HG03159 (cell line): ENCODE data around the gene UBE2G1.
"Not testable (repeated sequence)": the region's sequence is repeated elsewhere in the genome, so short reads cannot be mapped to it uniquely, and the experiment has no call there.

Source experiments
- ATAC-seq: cut with Tn5 transposase; IDR thresholded peaks from one replicate; pipeline ENCODE4 v1.9.1; 2021; ENCODE audit warnings: mild to moderate bottlenecking, moderate library complexity; ENCODE audit not compliant: unreplicated experiment

Gene UBE2G1, protein sequence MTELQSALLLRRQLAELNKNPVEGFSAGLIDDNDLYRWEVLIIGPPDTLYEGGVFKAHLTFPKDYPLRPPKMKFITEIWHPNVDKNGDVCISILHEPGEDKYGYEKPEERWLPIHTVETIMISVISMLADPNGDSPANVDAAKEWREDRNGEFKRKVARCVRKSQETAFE

DNA sequence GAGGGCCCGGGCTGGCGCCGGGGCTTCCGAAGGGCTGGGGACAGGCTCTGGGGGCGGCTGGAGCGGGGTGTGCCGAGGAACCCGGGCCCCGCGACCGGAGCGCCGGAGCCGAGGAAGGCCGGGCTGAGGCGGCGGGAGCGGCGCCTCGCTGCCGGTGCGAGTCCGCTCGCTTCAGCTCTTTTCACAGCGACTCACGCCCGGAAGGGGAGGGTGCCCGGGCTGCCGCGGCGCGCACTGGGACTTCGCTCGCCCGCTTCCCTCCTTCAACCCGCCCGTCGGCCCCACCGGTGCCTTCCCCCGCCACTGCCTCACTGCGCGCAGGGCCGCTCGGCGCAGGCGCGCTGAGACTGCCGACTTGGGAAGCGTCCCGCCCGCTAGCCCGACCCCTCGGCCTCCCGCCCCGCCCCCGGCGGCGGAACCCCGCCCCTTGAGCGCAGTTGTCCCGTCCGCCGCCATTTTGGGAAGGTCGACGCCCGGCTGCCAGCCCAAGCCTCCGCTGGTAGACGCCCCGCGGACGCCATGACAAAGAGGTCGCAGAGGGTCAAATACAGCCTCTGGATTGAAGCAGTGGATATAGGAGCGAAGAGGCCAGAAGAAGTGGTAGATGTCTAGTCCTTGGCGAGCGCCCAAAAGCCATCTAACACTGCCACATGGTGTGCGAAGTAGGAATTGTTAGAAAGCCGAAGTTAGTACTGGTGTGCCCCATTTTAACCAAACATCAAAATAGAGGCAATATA is at the start of gene UBE2G1:
Gene UBE2G1, minus strand, starts transcription at position 349 of the 737 bp plus-strand sequence. CDS start 359 bp downstream, outside the sequence.
- peak; percentile 73 for ATAC-seq

DNA sequence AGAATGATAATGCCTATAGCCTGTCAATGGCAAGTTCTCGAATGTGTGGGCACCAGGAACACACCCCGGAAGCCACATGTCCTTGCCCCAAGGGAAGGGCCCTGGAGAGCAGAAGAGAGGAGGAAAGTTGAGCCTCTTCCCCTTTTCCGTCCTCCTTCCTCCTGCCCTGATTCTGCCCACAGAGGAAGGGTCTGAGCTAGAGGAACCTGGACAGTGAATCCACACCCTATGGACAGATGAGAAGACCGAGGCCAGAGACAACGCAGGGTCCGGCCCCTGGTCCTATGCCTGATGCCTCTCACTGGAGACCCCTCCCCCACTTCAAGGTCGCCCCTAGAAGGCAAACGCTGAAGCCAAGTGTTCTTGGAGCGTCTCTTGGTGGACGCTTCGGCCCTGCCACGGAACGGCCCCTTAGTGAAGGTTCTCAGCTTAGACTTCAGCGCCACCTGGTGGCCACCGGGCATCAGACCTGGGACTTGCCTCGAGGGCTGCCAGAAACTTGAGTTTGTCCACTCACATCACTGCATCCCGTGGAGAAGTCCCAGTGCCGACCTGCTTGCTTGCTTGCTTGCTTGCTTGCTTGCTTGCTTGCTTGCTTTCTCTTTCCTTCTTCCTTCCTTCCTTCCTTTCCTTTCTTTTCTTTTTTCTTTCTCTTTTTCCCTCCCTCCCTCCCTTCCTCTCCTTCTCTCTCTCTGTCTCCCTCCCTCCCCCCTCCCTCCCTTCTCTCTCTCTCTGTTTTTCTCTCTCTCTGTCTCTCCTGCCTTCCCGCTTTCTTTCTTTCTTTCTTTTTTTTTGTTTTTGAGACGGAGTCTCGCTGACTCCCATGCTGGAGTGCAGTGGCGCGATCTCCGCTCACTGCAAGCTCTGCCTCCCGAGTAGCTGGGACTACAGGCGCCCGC is 46.7 kb upstream of the UBE2G1 start:
- ATAC-seq, result peak; percentile 53

DNA sequence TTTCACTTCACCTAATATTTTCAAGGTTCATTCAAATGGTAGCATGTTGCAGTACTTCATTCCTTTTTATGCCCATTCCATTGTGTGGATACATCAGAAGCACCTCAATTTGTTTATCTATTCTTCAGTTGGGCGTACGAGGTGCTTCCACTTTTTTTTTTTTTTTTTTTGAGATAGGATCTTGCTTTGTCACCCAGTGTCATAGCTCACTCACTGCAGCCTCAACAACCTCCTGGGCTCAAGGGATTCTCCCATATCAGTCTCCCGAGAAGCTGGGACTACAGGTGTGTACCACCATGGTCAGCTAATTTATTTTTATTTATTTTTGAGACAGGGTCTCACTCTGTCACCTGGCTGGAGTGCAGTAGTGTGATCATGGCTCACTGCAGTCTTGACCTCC is 44.7 kb upstream of the UBE2G1 start:
- ATAC-seq, result no peak

DNA sequence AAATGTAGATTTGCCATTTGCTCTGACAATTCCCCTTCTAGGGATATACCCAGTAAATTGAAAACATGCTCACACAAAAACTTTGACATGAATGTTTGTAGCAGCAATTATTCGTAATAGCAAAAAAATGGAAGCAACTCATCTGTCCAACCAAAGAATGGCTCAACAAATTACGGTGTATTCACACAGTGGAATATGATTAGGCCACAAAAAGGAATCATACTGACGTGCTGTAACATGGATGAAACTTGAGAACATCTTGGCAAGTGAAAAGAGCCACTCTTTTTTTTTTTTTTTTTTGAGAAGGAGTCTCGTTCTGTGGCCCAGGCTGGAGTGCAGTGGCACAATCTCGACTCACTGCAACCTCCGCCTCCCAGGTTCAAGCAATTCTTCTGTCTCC is 43.2 kb upstream of the UBE2G1 start:
- no peak for ATAC-seq

DNA sequence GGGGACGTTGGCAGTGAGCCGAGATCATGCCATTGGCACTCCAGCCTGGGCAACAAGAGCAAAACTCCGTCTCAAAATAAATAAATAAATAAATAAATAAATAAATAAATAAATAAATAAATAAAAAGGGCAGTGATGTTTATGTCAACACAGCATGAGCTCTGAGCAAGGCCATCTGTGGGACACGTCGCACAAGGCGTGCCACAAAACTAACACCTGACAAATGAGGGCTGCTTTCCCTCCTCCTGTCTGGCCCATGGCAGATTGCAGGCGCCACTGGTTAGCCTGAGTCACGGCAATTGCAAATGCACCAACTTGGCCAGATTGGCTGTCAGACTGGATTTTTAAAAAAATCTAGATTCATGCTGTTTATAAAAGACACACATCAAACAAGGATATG is 41.4 kb upstream of the UBE2G1 start:
- no peak for ATAC-seq

DNA sequence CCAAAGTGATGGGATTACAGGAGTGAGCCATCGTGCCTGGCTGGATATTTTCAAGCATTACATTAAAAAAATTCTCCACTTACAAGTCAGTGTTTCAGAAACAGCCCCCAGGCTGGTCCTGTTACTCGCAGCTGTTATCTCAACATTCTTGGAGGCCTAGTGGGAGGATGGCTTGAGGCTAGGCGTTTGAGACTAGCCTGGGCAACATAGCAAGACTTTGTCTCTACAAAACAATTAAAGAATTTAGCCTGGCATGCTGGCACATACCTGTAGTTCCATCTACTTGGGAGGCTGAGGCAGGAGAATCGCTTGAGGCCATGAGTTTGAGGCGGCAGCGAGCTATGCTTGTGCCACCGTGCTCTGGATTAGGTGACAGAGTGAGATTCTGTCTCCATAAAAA is 40.7 kb upstream of the UBE2G1 start:
- ATAC-seq, result no peak

DNA sequence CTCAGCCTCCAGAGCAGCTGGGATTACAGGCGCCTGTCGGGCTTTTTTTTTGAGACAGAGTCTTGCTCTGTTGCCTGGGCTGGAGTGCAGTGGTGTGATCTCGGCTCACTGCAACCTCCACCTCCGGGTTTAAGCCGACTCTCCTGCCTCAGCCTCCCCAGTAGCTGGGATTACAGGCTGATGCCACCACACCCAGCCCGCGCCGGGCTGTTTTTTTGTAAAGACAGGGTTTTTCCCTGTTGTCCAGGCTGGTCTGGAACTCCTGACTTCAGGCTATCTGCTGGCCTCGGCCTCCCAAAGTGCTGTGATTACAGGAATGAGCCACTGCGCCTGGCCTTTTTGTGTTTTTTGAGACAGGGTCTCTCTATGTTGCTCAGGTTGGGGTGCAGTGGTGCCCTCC is 39.9 kb upstream of the UBE2G1 start:
- ATAC-seq, result no peak

DNA sequence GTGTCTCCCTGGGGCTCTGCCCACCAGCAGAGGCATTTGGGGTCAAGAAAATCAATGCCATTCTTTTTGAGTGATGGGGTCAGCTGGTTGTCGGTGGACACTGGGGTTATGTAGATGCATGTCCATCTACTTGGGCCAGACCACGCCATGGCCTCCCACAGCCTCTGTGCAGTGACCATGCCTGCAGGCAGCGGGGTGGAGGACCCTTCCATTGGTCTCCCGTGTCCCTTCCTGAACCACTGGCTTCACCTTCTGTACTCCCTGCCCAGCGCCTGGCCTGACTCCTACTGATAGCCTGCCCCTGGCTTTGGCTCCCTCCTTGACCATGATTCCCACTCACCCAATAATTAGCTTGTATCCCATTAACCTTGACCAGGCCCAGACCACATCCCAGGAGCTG is 39.2 kb upstream of the UBE2G1 start:
- ATAC-seq, result no peak

DNA sequence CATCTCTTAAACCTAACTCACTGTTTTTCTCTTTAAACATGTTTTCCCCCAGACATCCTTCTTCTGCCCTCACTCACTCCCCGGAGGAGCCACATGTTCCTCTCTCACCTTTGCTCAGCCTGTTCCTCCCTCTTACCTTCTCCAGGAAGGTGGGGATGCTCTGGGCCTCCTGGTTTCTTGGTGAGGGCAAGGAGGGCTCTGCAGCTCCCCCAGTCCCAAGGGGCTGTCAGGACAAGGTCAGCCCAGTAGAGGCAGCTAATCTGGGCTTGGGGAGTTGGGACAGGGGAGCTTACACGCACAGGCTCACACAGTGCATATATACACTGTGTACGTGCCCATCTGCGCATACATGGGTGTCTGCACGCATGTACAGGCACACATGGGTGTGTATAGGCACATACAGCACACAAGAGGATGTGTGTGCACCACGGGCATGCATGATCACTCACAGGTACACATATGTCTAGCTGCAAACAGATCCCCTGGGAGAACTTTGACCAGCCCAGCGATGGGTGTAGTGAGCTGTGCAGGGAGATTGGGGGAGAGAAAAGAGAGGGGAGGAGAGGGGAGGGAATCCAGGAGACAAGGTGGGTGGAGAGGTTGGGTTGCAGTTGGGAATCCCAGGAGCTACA is 38.7 kb upstream of the UBE2G1 start:
- ATAC-seq, result no peak

DNA sequence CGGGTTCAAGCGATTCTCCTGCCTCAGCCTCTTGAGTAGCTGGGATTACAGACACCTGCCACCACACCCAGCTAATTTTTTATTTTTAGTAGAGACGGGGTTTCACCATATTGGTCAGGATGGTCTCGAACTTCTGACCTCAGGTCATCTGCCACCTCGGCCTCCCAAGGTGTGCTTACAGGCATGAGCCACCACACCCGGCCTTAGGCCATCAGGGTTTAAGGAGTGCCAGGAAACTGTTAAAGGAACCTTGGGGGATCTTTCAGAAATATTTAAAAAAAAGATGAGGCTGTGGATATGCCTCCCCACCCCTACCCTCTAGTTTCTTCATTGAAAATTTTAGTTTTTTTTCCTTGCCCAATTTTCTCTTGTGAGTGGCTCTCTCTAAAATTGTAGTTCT is 31.4 kb upstream of the UBE2G1 start:
- ATAC-seq, result no peak

DNA sequence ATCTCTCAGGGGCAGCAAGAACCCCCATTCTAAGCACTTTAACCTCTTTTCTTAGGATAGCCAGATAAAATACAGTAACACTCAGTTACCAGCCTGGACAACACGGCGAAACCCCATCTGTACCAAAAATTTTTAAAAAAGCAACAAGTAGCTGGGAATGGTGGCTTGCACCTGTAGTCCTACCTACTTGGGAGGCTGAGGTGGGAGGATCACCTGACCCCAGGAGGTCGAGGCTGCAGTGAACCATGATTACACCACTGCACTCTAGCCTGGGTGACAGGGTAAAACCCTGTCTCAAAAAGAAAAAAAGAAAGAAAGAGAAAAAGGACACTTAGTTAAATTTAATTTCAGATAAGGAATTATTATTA is 28.6 kb upstream of the UBE2G1 start:
- no peak for ATAC-seq

DNA sequence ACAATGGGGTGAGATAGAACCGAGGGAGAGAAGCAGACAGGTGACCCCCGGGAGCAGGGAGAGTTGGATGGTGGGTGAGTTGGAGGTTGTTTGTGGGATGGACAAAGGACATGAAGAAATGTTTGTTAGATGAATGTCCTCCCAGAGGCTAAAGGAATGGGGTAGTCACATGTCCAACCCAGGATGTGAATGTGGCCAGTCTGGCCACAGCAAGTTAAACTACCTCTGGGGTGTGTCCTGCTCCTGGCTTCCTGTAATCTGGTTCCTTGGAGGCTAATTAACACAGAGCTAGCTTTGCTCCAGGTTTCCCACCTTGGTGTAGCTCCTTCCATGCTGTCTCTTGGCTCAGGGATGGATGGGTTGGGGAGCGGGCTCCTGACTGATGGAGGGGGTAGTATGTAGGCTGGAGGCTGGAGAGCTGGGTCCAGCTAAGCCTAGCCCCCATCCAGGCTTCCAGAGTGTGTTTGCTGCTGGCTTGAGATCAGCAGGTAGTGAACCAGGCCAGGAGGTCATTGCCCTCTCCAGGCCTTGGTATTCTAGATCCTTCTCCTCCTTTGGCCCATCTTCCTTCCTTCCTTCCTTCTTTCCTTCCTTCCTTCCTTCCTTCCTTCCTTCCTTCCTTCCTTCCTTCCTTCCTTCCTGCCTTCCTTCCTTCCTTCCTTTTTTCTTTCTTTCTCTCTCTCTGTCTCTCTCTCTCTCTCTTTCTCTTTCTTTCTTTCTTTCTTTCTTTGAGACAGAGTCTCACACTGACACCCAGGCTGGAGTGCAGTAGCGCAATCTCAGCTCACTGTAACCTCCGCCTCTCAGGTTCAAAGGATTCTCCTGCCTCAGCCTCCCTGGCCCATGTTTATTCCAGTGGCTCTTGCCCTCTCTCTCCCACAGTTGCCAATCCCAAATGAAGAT is 28.0 kb upstream of the UBE2G1 start:
- ATAC-seq, result no peak

DNA sequence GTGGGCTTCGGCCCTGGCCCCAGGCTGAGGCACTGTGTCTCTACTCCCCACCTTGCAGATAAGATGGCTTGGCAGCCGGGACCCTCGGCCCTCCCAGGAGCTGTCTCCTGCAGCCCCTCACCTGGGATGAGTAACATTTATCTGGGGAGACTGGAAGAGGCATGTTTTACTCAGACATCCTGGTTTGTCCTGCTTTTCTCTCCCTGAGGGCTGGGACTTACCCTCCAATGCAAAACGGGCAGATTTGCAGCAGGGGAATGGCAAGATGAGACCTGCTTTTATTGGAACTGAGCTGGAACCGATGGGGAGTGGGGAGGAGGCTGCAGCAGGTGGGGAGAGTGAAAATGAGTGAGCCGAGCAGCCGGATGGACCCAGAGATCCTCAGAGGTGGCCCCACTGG is 27.3 kb upstream of the UBE2G1 start:
- no peak for ATAC-seq

DNA sequence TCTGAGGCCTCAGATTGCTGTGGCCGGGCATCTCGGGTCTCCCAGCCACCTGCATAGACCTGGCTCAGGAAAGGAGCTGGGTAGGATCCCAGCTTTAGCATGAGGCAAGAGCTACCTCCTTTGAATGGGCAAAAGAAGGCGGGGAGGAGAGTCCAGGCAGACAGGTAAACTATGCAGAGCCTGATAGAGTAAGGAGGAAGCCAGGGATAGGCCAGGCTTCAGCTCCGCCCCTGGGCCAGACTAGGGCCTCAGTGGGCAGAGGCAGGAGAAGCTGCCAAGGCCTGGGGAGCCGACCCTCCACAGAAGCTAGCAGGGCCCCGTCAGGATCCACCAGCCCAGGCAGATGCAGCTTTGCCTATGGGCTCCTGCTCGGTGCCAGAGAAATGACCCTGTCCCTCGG is 22.6 kb upstream of the UBE2G1 start:
- no peak for ATAC-seq

DNA sequence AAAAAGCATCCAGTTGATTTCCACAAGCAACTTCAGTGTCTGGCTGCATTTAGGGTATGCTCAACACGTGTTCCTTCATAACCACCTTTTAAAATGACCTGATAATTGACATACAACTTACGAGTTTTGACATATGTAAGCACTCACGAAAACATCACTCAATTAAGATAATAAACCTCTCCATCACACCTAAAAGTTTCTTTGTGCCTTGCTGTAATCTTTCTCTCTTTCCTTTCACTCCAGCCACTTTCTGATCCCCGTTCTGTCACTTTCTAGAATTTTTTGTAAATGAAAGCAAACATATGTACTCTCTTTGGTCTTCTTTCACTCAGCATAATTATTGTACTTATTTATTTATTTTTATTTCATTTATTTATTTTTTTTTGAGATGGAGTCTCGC is 20.7 kb upstream of the UBE2G1 start:
- ATAC-seq, result no peak

DNA sequence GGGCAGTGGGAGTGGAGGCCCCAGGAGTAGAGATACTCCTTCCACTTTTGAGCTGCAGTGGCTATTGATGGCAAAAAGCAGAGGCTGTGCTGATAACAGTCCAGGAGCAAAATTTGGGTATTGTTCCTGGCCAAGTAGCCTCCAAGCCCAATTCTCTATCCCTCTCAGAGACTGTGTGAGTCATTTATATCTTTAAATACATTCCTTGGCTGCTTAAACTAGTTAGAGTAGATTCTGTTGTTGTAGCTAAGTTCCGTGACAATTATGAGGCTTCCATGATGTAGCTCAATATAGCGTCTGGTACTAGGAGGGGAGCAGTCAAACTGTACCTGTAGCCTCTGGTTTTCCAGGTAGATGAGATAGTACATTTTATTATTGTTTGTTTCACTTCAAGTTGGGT is 19.9 kb upstream of the UBE2G1 start:
- no peak for ATAC-seq

DNA sequence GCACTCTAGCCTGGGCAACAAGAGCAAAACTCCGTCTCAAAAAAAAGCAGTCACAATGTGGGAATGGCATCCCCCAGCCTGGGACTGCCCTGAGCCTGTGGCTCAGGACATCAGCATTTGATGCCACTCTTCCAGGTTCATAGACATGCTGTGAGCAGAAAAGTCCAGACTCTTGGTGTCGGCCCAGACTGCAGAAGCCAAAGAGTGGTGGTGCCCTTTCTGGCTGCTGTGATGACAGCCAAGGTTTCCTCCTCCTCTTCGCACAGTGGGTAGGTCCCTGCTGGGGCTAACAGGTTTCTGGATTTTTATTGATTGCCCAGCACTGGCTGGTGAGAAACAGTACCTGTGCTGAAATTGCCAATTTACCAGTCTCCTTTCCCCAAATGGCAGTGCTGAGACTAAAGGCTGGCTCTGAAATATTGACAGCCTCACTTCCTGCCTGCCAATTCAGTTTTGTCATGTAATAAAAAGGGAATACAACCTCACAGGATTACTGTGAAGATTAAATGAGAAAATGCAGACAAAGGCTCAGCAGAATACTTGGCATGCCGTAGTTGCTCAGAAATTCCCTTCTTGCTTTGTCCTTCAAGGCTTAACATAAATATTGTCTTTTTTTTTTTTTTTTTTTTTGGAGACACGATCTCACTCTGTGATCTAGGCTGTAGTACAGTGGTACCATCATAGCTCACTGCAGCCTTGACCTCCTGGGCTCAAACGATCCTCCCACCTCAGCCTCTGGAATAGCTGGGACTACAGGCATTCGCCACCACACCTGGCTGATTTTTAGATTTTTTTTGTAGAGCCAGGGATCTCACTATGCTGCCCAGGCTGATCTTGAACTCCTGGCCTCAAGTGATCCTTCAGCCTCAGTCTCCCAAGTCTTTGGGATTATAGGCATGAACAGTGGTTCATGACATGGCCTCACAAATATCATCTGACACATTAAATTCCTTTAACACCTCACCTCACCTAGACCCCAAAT is 15.5 kb upstream of the UBE2G1 start:
- no peak for ATAC-seq

DNA sequence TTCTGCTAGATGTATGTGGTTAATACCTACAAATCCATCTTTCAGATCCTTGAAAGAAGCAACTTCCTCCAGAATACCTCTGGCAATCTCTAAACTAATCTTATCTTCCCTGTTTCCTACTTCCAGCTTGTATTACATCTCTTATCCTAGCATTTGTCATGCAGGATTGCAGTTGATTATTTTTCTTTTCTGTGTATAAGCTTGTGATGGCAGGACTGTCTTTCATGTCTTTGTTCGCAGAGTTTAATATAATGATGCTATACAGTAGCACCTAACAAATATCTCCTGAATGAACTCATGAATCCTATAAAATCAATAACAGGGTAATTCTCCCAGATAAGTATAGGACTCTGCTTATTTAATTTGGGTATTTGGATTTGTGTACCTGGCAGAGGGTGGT is 12.2 kb upstream of the UBE2G1 start:
- no peak for ATAC-seq

DNA sequence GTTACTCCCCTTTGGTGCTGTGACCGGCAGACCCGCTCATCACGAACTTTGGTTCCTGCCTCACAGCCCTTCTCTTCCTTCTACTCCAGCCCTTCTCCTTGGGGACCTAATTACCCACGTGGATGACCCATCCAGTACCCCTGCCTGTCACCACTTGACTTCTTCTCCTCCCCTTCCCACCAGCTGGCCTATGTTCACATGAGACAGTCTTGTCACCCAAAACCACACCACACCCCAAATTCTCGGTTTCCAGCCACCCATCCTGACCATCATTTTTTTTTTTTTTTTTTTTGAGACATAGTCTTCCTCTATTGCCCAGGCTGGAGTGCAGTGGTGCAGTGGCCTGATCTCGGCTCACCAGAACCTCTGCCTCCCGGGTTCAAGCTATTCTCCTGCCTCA is 10.8 kb upstream of the UBE2G1 start:
- not testable (repeated sequence) for ATAC-seq
